ENCODE measurements around the gene WDPCP.
"Not testable (repeated sequence)": the region's sequence is repeated elsewhere in the genome, so short reads cannot be mapped to it uniquely, and the experiment has no call there.

WDPCP gene

GRCh38 chr2:63537306-63537705, 51.0 kb downstream of the WDPCP start:
- no peak for DNase-seq

- no peak for DNase-seq
Observed at GRCh38 chr2:63530704-63531279, 57.5 kb downstream of the WDPCP start.

- no peak for DNase-seq
Observed at GRCh38 chr2:63525905-63526304, 62.4 kb downstream of the WDPCP start.

GRCh38 chr2:63522950-63523349, 65.3 kb downstream of the WDPCP start:
- DNase-seq = no peak

- DNase-seq = no peak
Observed at GRCh38 chr2:63520793-63521192, 67.5 kb downstream of the WDPCP start.

- no peak for DNase-seq
Observed at GRCh38 chr2:63514781-63515180, 73.5 kb downstream of the WDPCP start.

GRCh38 chr2:63514237-63514716, 74.0 kb downstream of the WDPCP start:
- no peak for DNase-seq

GRCh38 chr2:63506320-63506719, 82.0 kb downstream of the WDPCP start:
- no peak for DNase-seq

GRCh38 chr2:63503818-63504217, 84.5 kb downstream of the WDPCP start:
- no peak for DNase-seq

- no peak for DNase-seq
Observed at GRCh38 chr2:63500398-63500797, 87.9 kb downstream of the WDPCP start.

- DNase-seq = no peak
Observed at GRCh38 chr2:63497576-63497975, 90.7 kb downstream of the WDPCP start.

- no peak for DNase-seq
Observed at GRCh38 chr2:63494968-63495367, 93.3 kb downstream of the WDPCP start.

GRCh38 chr2:63494100-63494499, 94.2 kb downstream of the WDPCP start:
- DNase-seq = no peak

- DNase-seq = no peak
Observed at GRCh38 chr2:63488118-63488713, 100.1 kb downstream of the WDPCP start.

GRCh38 chr2:63486861-63487290, 101.4 kb downstream of the WDPCP start:
- DNase-seq = no peak

- no peak for DNase-seq
Observed at GRCh38 chr2:63484901-63485300, 103.4 kb downstream of the WDPCP start.

- no peak for DNase-seq
Observed at GRCh38 chr2:63484481-63484880, 103.8 kb downstream of the WDPCP start.

- no peak for DNase-seq
Observed at GRCh38 chr2:63477686-63478085, 110.6 kb downstream of the WDPCP start.

- DNase-seq = not testable (repeated sequence)
Observed at GRCh38 chr2:63469313-63469712, 119.0 kb downstream of the WDPCP start.

- DNase-seq = no peak
Observed at GRCh38 chr2:63465633-63466032, 122.6 kb downstream of the WDPCP start.

- DNase-seq = no peak
Observed at GRCh38 chr2:63463142-63463541, 125.1 kb downstream of the WDPCP start.

GRCh38 chr2:63446658-63447057, 141.6 kb downstream of the WDPCP start:
- no peak for DNase-seq

- DNase-seq = no peak
Observed at GRCh38 chr2:63444565-63445288, 143.6 kb downstream of the WDPCP start.

- DNase-seq = no peak
Observed at GRCh38 chr2:63440612-63441011, 147.7 kb downstream of the WDPCP start.
